ENCODE results near the gene KCNG2.

Gene KCNG2

DNA sequence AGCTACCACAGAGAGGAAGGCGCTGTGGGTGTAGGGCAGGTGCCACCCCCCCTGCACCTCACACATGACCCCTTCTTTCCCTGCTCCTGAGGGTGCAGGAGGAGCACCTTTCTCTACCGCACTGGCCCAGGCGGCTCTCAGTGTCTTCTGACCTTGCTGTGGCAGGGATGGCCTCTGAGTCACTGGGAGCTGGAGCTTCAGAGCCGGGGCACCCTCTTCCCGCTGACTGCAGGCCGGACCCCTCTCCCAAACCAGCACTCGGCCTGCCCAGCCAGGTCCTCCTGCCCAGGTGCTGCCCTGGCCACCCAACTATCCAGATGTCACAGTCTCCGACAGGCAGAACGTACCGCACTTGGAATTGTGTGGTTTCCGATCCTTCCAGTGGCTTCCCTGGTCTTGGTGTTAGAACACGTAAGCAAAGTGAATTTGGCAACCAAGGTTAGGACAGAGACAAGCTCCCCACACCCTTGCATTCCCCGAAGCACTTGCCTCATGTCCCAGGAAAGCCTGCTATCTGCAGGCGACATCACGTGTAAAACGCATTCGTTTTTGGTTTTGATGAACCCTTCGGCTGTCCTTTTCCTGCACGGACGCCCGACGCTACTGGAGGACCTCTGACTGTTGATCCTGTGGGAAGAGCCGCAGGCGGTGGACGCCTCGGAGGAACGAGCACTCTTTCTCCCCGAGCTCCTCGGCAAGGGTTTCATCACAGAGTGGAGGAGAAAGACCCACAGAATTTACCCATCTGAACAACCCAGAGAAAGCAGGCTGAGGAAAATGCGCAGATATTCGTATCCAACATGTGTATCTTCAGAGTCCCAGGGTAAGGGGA is 24.7 kb upstream of the KCNG2 start:
- Histone ChIP-seq H3K4me2 (ENCODE audit: low read depth, low read length, poor library complexity, severe bottlenecking) (no peak overlapping the region), H2AFZ (ENCODE audit: low read depth, low read length, severe bottlenecking) (no peak overlapping the region), H3K9me2 (replicated peaks; ENCODE audit: insufficient read depth, low read length) (no peaks in the 10 kb centered on the region), H3F3A (ENCODE audit: insufficient read depth) (no peaks in the 10 kb centered on the region), H4K20me1 (ENCODE audit: low read depth, low read length) (no peaks in the 10 kb centered on the region), H3K9ac (ENCODE audit: low read length) (no peak overlapping the region), H3K36me3 (ENCODE audit: low read length) (no peaks in the 10 kb centered on the region), H3K27me3 (ENCODE audit: low read length) (no peaks in the 10 kb centered on the region), H3K27ac (ENCODE audit: low read depth, low read length) (no peak overlapping the region), H3K4me3 (ENCODE audit: insufficient read depth, low read length, poor library complexity, severe bottlenecking) (no peak overlapping the region), H3K79me2 (ENCODE audit: insufficient read depth, low read length) (no peaks in the 10 kb centered on the region), H3K9me3 (ENCODE audit: insufficient read depth, low read length) (peaks cover 3% of the 10 kb centered on the region; the same call in 1 of the 2 replicates)
- TF ChIP-seq EZH2phosphoT487 (conservative IDR thresholded peaks at IDR 0.05; ENCODE audit: low read length), result no peak
- TF ChIP-seq, protein P1, sequence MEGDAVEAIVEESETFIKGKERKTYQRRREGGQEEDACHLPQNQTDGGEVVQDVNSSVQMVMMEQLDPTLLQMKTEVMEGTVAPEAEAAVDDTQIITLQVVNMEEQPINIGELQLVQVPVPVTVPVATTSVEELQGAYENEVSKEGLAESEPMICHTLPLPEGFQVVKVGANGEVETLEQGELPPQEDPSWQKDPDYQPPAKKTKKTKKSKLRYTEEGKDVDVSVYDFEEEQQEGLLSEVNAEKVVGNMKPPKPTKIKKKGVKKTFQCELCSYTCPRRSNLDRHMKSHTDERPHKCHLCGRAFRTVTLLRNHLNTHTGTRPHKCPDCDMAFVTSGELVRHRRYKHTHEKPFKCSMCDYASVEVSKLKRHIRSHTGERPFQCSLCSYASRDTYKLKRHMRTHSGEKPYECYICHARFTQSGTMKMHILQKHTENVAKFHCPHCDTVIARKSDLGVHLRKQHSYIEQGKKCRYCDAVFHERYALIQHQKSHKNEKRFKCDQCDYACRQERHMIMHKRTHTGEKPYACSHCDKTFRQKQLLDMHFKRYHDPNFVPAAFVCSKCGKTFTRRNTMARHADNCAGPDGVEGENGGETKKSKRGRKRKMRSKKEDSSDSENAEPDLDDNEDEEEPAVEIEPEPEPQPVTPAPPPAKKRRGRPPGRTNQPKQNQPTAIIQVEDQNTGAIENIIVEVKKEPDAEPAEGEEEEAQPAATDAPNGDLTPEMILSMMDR (IDR thresholded peaks at IDR 0.05; ENCODE audit: insufficient read depth, low read length, poor library complexity, severe bottlenecking), result no peak

DNA sequence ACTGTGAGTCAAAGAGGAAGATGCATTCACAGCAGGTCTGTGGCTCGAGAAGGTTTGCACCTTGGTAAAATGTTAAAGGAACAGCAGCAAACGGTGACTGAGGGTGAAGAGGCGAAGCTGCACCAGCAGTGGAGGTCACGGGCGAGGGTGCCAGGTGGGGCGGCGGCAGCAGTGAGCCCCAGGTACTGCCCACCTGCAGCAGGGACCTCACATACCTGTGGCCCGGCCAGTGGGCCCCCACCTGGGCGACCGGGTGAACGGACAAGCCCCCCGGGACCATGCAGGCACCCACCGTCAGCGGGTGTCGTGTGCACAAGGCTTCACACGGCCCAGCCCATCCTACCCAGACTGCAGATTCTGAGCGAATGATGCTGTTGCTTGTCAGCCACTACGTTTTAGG is 23.6 kb upstream of the KCNG2 start:
- no peaks in the 10 kb centered on the region for H3K9me2 ChIP-seq (replicated peaks; ENCODE audit: insufficient read depth, low read length)
- TF ChIP-seq, protein P1 (IDR thresholded peaks at IDR 0.05; ENCODE audit: insufficient read depth, low read length, poor library complexity, severe bottlenecking), result no peak
- no peak for TF ChIP-seq EZH2phosphoT487 (conservative IDR thresholded peaks at IDR 0.05; ENCODE audit: low read length)
- no peak overlapping the region for H2AFZ ChIP-seq (ENCODE audit: low read depth, low read length, severe bottlenecking)
- H3K27me3 ChIP-seq (ENCODE audit: low read length), result no peaks in the 10 kb centered on the region
- H3K79me2 ChIP-seq (ENCODE audit: insufficient read depth, low read length), result no peaks in the 10 kb centered on the region
- no peaks in the 10 kb centered on the region for H3K9me3 ChIP-seq (ENCODE audit: insufficient read depth, low read length)
- H4K20me1 ChIP-seq (ENCODE audit: low read depth, low read length), result no peaks in the 10 kb centered on the region
- H3K27ac ChIP-seq (ENCODE audit: low read depth, low read length), result no peak overlapping the region
- no peak overlapping the region for H3K4me3 ChIP-seq (ENCODE audit: insufficient read depth, low read length, poor library complexity, severe bottlenecking)
- no peak overlapping the region for H3K4me2 ChIP-seq (ENCODE audit: low read depth, low read length, poor library complexity, severe bottlenecking)
- no peak overlapping the region for H3K9ac ChIP-seq (ENCODE audit: low read length)
- no peaks in the 10 kb centered on the region for H3F3A ChIP-seq (ENCODE audit: insufficient read depth)
- H3K36me3 ChIP-seq (ENCODE audit: low read length), result no peaks in the 10 kb centered on the region

DNA sequence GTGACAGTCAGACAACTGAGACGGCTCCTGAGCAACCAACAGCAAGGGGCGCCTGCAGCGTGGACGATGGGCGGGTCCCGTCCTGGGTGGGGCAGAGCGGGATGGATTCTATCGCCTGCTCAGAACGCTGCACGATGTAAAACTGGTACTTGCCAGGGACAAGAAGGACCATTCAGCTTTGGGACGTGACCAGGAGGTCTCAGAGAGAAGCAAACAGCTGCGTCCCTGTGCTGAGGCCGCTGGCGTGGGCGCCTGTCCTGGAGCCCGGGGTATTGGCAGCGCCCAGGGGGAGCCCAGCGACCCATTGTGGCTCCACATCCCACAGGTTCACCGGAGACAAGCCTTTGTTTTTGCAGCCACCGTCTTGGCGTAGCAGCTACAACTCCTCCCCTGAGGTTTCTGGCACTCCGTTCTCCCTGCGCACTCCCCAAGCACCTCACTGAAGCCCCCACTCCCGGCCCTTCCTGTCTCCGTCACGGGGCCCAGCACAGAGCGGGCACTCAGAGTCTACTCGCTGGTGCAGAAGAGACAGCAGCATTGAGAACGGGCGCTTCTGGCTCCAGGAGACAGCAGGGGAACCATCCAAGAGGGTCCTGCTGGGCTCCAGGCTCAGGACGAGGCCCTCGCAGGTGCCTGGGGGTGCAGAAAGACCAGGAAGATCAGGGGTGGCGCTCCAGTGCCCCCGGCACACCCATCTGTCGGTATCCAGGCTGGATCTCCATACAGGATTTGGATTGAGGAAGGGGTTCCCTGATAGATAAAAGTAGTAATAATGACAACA is 22.1 kb upstream of the KCNG2 start:
- Histone ChIP-seq H3K27me3 (ENCODE audit: low read length) (no peaks in the 10 kb centered on the region), H3K9me3 (ENCODE audit: insufficient read depth, low read length) (no peaks in the 10 kb centered on the region), H3K9ac (ENCODE audit: low read length) (no peak overlapping the region), H3F3A (ENCODE audit: insufficient read depth) (no peaks in the 10 kb centered on the region), H3K4me3 (ENCODE audit: insufficient read depth, low read length, poor library complexity, severe bottlenecking) (no peak overlapping the region), H3K36me3 (ENCODE audit: low read length) (no peaks in the 10 kb centered on the region), H3K27ac (ENCODE audit: low read depth, low read length) (no peak overlapping the region), H3K79me2 (ENCODE audit: insufficient read depth, low read length) (no peaks in the 10 kb centered on the region), H4K20me1 (ENCODE audit: low read depth, low read length) (no peaks in the 10 kb centered on the region), H3K9me2 (replicated peaks; ENCODE audit: insufficient read depth, low read length) (no peaks in the 10 kb centered on the region), H2AFZ (ENCODE audit: low read depth, low read length, severe bottlenecking) (no peak overlapping the region), H3K4me2 (ENCODE audit: low read depth, low read length, poor library complexity, severe bottlenecking) (no peak overlapping the region)
- TF ChIP-seq, protein P1 (IDR thresholded peaks at IDR 0.05; ENCODE audit: insufficient read depth, low read length, poor library complexity, severe bottlenecking), result no peak
- no peak for TF ChIP-seq EZH2phosphoT487 (conservative IDR thresholded peaks at IDR 0.05; ENCODE audit: low read length)

All from SU-DHL-6 (cell line).